Naive thymus-derived CD4-positive, alpha-beta T cell (primary cell): ENCODE results near the gene FAM24A. TPM values are rescaled to one million over a fixed set of nuclear protein-coding genes. Genes with fewer than 3 reads are reported as not detected.
A peak's percentile ranks its signal among the peaks of the same experiment; 100 is the strongest.

Source experiments
- ATAC-seq: fragments of 150-1000 bp; cut with Tn5 transposase; 2 replicates; pipeline ENCODE4 v1.10.0; 2021; ENCODE audit warnings: mild to moderate bottlenecking, moderate library complexity
- CTCF ChIA-PET: fragments of 350-600 bp; sonication (Branson Sonifier 250); formaldehyde crosslinking; loops from one replicate; lab custom pipeline; 2021; ENCODE audit warnings: antibody characterized with exemption; lab: Charles Lee
- POLR2A ChIA-PET: fragments of 350-600 bp; sonication (Branson Sonifier 250); formaldehyde crosslinking; loops from one replicate; lab custom pipeline; 2021; ENCODE audit warnings: antibody characterized with exemption, inconsistent platforms; lab: Charles Lee
- DNase-seq, 9 donors: peaks; one replicate each; pipeline versions ENCODE4 v3.0.0 to v3.0.0-alpha.2; 2020 to 2022; ENCODE audit warnings: mixed read lengths in 1 of 9
- H3K27ac ChIP-seq: one replicate; pipeline ENCODE4 v1.7.0; 2013; ENCODE audit warnings: mild to moderate bottlenecking, low read depth, low read length, moderate library complexity
- H3K27me3 ChIP-seq, 2 donors: one replicate each; pipeline ENCODE4 v1.7.0; 2013; ENCODE audit warnings: low read length in 2 of 2, mild to moderate bottlenecking in 2 of 2, moderate library complexity in 2 of 2; ENCODE audit not compliant: control insufficient read depth in 2 of 2, insufficient read depth in 2 of 2
- H3K36me3 ChIP-seq, 3 experiments: 1 replicate in 2 of 3; 2 replicates in 1 of 3; pipeline ENCODE4 v1.7.0; 2013; ENCODE audit warnings: low read length in 3 of 3, mild to moderate bottlenecking in 3 of 3, moderate library complexity in 1 of 3; ENCODE audit not compliant: insufficient read depth in 3 of 3, control insufficient read depth in 2 of 3
- H3K4me1 ChIP-seq, 2 donors: one replicate each; pipeline ENCODE4 v1.7.0; 2013; ENCODE audit warnings: low read length in 2 of 2, mild to moderate bottlenecking in 2 of 2, moderate library complexity in 1 of 2; ENCODE audit not compliant: control insufficient read depth in 2 of 2, insufficient read depth in 2 of 2
- H3K4me3 ChIP-seq: 2 replicates; pipeline ENCODE4 v1.7.0; 2013; ENCODE audit warnings: mild to moderate bottlenecking, low read length
- H3K9me3 ChIP-seq, 3 experiments: 1 replicate in 2 of 3; 2 replicates in 1 of 3; pipeline ENCODE4 v1.7.0; 2013; ENCODE audit warnings: low read length in 3 of 3; ENCODE audit not compliant: control insufficient read depth in 2 of 3
- H3K27ac Mint-ChIP-seq, 9 donors: one replicate each; pipeline ENCODE4 v1.8.0; 2020 to 2022; ENCODE audit warnings: mixed read lengths in 9 of 9, mild to moderate bottlenecking in 8 of 9, moderate library complexity in 5 of 9, inconsistent platforms in 2 of 9
- H3K27me3 Mint-ChIP-seq, 5 donors: one replicate each; pipeline ENCODE4 v1.8.0; 2021 to 2022; ENCODE audit warnings: mixed read lengths in 5 of 5, mild to moderate bottlenecking in 1 of 5
- H3K36me3 Mint-ChIP-seq, 5 donors: one replicate each; pipeline ENCODE4 v1.8.0; 2020 to 2022; ENCODE audit warnings: mixed read lengths in 5 of 5, mild to moderate bottlenecking in 3 of 5, inconsistent platforms in 1 of 5
- H3K4me1 Mint-ChIP-seq, 7 donors: one replicate each; pipeline ENCODE4 v1.8.0; 2020 to 2022; ENCODE audit warnings: mixed read lengths in 7 of 7, mild to moderate bottlenecking in 3 of 7, inconsistent platforms in 1 of 7
- H3K4me3 Mint-ChIP-seq, 10 donors: one replicate each; pipeline ENCODE4 v1.8.0; 2020 to 2022; ENCODE audit warnings: mild to moderate bottlenecking in 10 of 10, mixed read lengths in 10 of 10, moderate library complexity in 6 of 10, inconsistent platforms in 2 of 10
- H3K9me3 Mint-ChIP-seq, 11 donors: one replicate each; pipeline ENCODE4 v1.8.0; 2020 to 2022; ENCODE audit warnings: mixed read lengths in 11 of 11, mild to moderate bottlenecking in 4 of 11, inconsistent platforms in 1 of 11, moderate library complexity in 1 of 11
- intact Hi-C, 2 donors: fragments of 100-400 bp; cut with micrococcal nuclease; formaldehyde crosslinking; loops; one replicate each; pipeline ENCODE4 v1.15.1; 2023
- polyA plus RNA-seq, 2 donors: library from polyadenylated mRNA; unstranded; fragments of 300-500 nt; fragmentation: Illumina TruSeq; gene quantifications; one replicate each; pipeline ENCODE4 v1.2.3, GENCODE V29; 2021
- total RNA-seq, 6 experiments: library from RNA in 5 of 6; stranded (reverse) in 5 of 6; gene quantifications; 1 replicate in 5 of 6; 2 replicates in 1 of 6; pipeline ENCODE4 v1.2.3 and lab custom pipeline; 2021 to 2026

Gene FAM24A
- total and polyA plus RNA-seq, 7 experiments from 2014 or later: not detected

DNA sequence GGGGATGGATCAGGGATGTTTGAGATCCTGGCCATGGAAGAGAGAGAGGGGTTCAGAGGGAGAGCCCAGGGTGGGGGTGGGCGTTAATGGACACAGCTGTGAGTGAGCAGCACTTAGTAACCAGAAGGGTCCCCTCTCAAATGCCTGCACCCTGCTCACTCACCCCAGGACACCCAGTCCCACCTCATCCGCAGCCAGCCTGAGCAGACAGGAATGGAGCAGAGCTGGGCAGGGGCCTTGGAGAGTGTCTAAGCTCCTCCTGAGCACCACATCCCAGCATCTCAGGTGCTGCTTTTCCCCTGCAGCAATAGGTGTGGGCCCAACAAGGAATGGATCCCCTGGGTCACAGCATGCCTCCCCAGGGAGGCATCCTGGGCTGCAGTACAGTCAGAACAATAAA, 5.3 kb downstream of the FAM24A start:
- Mint-ChIP-seq H3K9me3 (peaks cover 0 to 12% (median 3%) of the 10 kb centered on the region in 11 donors), H3K4me3 (no peak overlapping the region), H3K27me3 (peaks cover 0 to 14% (median 12%) of the 10 kb centered on the region in 5 donors), H3K27ac (no peak overlapping the region), H3K4me1 (no peaks in the 10 kb centered on the region), H3K36me3 (peaks cover 0 to 5% (median under 1%) of the 10 kb centered on the region in 5 donors)
- H3K9me3 ChIP-seq: no peaks in the 10 kb centered on the region
- H3K4me1 ChIP-seq: no peaks in the 10 kb centered on the region
- DNase-seq: no peak
- ChIA-PET POLR2A (no interaction called here), CTCF (no interaction called here)
- no peak overlapping the region for H3K4me3 ChIP-seq
- H3K27ac ChIP-seq: no peak overlapping the region
- intact Hi-C loops: no loop called here
- no peak for ATAC-seq
- H3K27me3 ChIP-seq: no peaks in the 10 kb centered on the region
- H3K36me3 ChIP-seq: no peaks in the 10 kb centered on the region

GRCh38 chr10:122930140-122930539, 19.7 kb downstream of the FAM24A start:
- H3K4me3 Mint-ChIP-seq: no peak overlapping the region
- no peak overlapping the region for H3K27ac Mint-ChIP-seq
- ChIA-PET CTCF (no interaction called here), POLR2A (no interaction called here)
- H3K36me3 Mint-ChIP-seq: peaks cover 0 to 28% (median 4%) of the 10 kb centered on the region in 5 donors
- Histone ChIP-seq H3K27ac (no peak overlapping the region), H3K9me3 (no peaks in the 10 kb centered on the region), H3K4me1 (no peaks in the 10 kb centered on the region), H3K27me3 (no peaks in the 10 kb centered on the region), H3K36me3 (peaks cover 0 to 4% (median 0%) of the 10 kb centered on the region in 3 experiments), H3K4me3 (no peak overlapping the region)
- peaks cover 0 to 7% (median 4%) of the 10 kb centered on the region in 7 donors for H3K4me1 Mint-ChIP-seq
- H3K27me3 Mint-ChIP-seq: no peaks in the 10 kb centered on the region
- no peaks in the 10 kb centered on the region for H3K9me3 Mint-ChIP-seq
- ATAC-seq (no peak), DNase-seq (no peak)
- intact Hi-C loops: no loop called here

DNA sequence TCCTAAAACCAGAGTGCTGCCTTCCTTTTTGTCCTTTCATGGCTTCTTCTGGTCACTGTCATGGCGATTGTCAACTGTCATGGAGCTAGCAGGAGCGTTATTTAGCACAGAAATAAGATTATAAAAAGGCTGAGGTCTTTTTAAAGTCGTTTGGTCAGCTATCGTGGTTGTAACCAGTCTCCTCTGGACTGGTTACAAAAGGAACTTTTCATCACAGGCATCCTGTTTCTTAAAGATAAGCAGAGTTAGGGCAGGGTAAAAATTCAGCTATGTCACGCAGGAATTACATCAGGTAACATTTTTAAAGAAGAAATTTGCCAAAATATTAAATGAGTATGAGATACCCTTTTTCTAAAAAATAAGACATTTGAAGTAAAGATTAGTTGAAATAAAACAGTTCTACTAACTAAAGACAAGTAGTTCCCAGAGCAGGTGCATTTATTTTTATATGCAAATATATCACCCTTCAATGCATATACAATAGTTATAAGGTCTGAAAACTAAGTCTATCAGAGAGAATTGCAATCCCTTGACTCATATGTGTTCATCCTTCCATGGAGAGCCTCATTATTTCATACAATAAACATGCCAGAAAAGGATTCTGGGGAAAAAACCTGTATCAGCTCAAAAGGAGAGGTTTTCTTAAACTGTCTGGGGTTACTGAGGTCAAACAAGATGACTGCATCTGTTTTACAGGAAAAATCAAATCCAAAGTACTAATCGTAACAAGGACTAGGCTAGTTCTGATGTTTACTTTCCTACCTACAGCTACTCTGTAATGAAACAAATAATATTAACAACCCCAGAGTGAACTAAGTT, 20.9 kb downstream of the FAM24A start:
- Histone ChIP-seq H3K4me3 (no peak overlapping the region), H3K27me3 (no peaks in the 10 kb centered on the region), H3K27ac (no peak overlapping the region), H3K36me3 (peaks cover 0 to 9% (median 0%) of the 10 kb centered on the region in 3 experiments), H3K4me1 (no peaks in the 10 kb centered on the region), H3K9me3 (no peaks in the 10 kb centered on the region)
- DNase-seq (no peak), ATAC-seq (no peak)
- Mint-ChIP-seq H3K27me3 (no peaks in the 10 kb centered on the region), H3K9me3 (no peaks in the 10 kb centered on the region), H3K4me3 (no peak overlapping the region), H3K36me3 (peaks cover 0 to 33% (median 8%) of the 10 kb centered on the region in 5 donors), H3K27ac (no peak overlapping the region), H3K4me1 (peaks cover 0 to 7% (median 4%) of the 10 kb centered on the region in 7 donors)
- intact Hi-C loops: no loop called here
- ChIA-PET POLR2A (no interaction called here), CTCF (no interaction called here)

DNA sequence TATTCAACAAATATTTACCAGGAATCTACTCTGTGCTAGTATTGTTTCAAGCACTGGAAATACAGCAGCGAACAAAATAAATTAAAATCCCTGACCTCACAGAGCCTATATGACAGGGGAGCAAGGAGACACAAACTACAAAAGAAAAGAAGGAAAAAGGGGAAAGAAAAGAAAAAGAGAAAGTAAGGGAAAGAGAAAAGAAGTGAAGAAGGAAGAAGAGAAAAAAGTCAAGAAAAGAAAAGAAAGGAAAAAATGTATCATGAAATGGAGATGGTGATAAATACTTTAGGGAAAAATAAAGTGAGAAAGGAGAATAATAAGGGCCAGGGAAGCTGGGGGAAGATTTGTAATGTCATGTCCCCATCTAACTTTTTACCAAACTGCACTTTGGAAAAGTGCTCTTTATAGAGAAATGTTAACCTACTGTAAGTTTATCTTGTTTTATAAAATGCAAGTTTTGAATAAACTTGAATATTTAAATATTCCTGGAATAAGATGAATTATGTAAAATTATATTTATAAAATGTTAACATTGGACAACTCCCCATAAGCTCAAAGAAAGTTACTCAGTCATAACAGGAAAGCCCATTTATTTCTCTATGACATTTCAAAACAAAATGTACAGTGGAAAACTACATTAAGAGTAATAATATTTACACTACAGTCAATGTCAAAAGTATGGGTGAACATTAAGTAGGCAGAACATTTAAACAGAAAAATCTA, 28.9 kb downstream of the FAM24A start:
- peaks cover 0 to 19% (median 3%) of the 10 kb centered on the region in 3 experiments for H3K36me3 ChIP-seq
- no peak for ATAC-seq
- CTCF ChIA-PET: no interaction called here
- intact Hi-C loops: no loop called here
- H3K4me3 Mint-ChIP-seq: no peak overlapping the region
- H3K4me1 Mint-ChIP-seq: peaks cover 0 to 11% (median 0%) of the 10 kb centered on the region in 7 donors
- H3K27me3 ChIP-seq: no peaks in the 10 kb centered on the region
- H3K27ac Mint-ChIP-seq: no peak overlapping the region
- H3K36me3 Mint-ChIP-seq: peaks cover 8 to 52% (median 36%) of the 10 kb centered on the region in 5 donors
- no peak for DNase-seq
- H3K4me1 ChIP-seq: no peaks in the 10 kb centered on the region
- no peak overlapping the region for H3K27ac ChIP-seq
- POLR2A ChIA-PET: no interaction called here
- H3K27me3 Mint-ChIP-seq: no peaks in the 10 kb centered on the region
- no peak overlapping the region for H3K4me3 ChIP-seq
- no peaks in the 10 kb centered on the region for H3K9me3 ChIP-seq
- no peaks in the 10 kb centered on the region for H3K9me3 Mint-ChIP-seq

- no peak for DNase-seq
- no peaks in the 10 kb centered on the region for H3K9me3 ChIP-seq
Observed at GRCh38 chr10:122939856-122940543, 29.6 kb downstream of the FAM24A start.

DNA sequence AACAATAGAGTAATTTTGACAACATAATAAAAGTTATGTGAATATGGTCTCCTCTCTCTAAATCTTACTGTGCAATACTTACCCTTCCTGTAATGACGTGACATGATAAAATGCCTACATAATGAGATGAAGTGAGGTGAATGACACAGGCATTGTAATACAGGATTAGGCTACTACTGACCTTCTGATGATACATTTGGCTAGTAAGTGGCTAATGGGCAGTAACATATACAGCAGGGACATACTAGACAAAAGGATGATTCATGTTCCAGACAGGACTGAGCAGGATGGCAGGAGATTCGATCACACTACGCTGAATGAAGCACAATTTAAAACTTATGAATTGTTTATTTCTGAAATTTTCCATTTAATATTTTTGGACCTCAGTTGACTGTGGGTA, 38.9 kb downstream of the FAM24A start:
- Mint-ChIP-seq H3K27ac (peak overlapping the region in 1 of 9 donors; percentile 29), H3K4me3 (no peak overlapping the region), H3K4me1 (peaks cover 21 to 52% (median 34%) of the 10 kb centered on the region in 7 donors), H3K27me3 (peaks cover 0 to 2% (median 0%) of the 10 kb centered on the region in 5 donors), H3K9me3 (peaks cover 0 to 5% (median 2%) of the 10 kb centered on the region in 11 donors), H3K36me3 (peaks cover 19 to 42% (median 39%) of the 10 kb centered on the region in 5 donors)
- H3K4me3 ChIP-seq: no peak overlapping the region
- H3K4me1 ChIP-seq: peaks cover 16% of the 10 kb centered on the region in 2 donors
- ChIA-PET CTCF (no interaction called here), POLR2A (interaction anchor here (1.4 kb wide), 1 partner anchor 59 kb away, joined by 3 read pairs; the partner anchor contains the start of genes ACADSB and IKZF5)
- intact Hi-C loops: no loop called here
- no peaks in the 10 kb centered on the region for H3K27me3 ChIP-seq
- peaks cover 0 to under 1% (median 0%) of the 10 kb centered on the region in 3 experiments for H3K9me3 ChIP-seq
- ATAC-seq: no peak
- no peak overlapping the region for H3K27ac ChIP-seq
- DNase-seq: no peak
- no peaks in the 10 kb centered on the region for H3K36me3 ChIP-seq

More at GRCh38 chr10:122939856-122940543, 29.6 kb downstream of the FAM24A start:
- intact Hi-C loops: no loop called here
- POLR2A ChIA-PET: no interaction called here
- Mint-ChIP-seq H3K4me3 (no peak overlapping the region), H3K9me3 (no peaks in the 10 kb centered on the region), H3K4me1 (peaks cover 0 to 11% (median 0%) of the 10 kb centered on the region in 7 donors), H3K27ac (no peak overlapping the region), H3K27me3 (no peaks in the 10 kb centered on the region), H3K36me3 (peaks cover 8 to 47% (median 35%) of the 10 kb centered on the region in 5 donors)
- Histone ChIP-seq H3K27me3 (no peaks in the 10 kb centered on the region), H3K27ac (no peak overlapping the region), H3K36me3 (peaks cover 0 to 19% (median 3%) of the 10 kb centered on the region in 3 experiments), H3K4me1 (no peaks in the 10 kb centered on the region), H3K4me3 (no peak overlapping the region)
- CTCF ChIA-PET: no interaction called here
- ATAC-seq: no peak
